Measurements from ENCODE around the gene LCN15.
A peak's percentile ranks its signal among the peaks of the same experiment; 100 is the strongest.

GRCh38 chr9:136784249-136784996, 20.1 kb upstream of the LCN15 start:
- TF ChIP-seq POLR2A (IDR thresholded peaks at IDR 0.05) (no peak), CTCF (IDR thresholded peaks at IDR 0.05) (peak in 2 of 3 donors; percentile 27 to 31), EP300 (IDR thresholded peaks at IDR 0.05) (no peak)

All from ovary (tissue), 3 donors.